Stomach (tissue), 4 donors: Measurements from ENCODE around the gene ISG15.

Experiments
- EP300 ChIP-seq: sonication (generic); formaldehyde crosslinking; IDR thresholded peaks from one replicate; pipeline ENCODE4 v1.6.1; 2017; ENCODE audit warnings: antibody characterized with exemption
- POLR2A ChIP-seq, 4 donors: fragments of 450-650 bp; IDR thresholded peaks; one replicate each; pipeline ENCODE4 v1.6.1; 2016; ENCODE audit warnings: antibody characterized with exemption in 4 of 4, control low read depth in 2 of 4, mild to moderate bottlenecking in 1 of 4, moderate library complexity in 1 of 4
- POLR2AphosphoS5 ChIP-seq, 3 donors: sonication (generic); formaldehyde crosslinking; IDR thresholded peaks; one replicate each; pipeline ENCODE4 v1.6.1; 2016; ENCODE audit warnings: antibody characterized with exemption in 3 of 3
- TF ChIP-seq, protein P1 (sequence below), 7 experiments: fragments of 450-650 bp in 4 of 7; fragments of 200-600 bp in 3 of 7; sonication (generic) in 3 of 7; IDR thresholded peaks; one replicate each; pipeline ENCODE4 v1.5.1; 2016 to 2019; ENCODE audit warnings: antibody characterized with exemption in 7 of 7, control low read depth in 2 of 7, mild to moderate bottlenecking in 1 of 7

DNA sequence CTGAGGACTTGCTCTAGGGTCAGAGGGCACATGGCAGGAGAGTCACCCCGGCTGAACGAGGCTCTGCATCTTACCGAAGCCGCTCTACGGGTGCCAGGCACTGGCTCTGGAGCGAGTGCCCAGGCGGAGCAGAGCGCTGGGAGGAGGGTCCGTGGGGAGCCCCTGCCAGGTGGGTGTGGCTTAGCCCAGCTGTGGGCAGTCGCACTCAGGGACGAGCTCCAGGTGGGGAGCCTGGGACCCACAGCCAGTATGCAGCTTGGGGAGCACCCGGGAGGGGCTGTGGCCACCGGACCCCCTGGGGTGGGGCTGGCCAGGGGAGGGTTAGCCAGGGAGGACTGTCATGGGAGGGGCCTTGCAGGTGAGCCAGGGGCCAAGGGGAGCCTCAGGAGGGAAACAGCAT lies 10.4 kb downstream of the ISG15 start:
- TF ChIP-seq POLR2A (IDR thresholded peaks at IDR 0.05) (no peak), POLR2AphosphoS5 (IDR thresholded peaks at IDR 0.05) (no peak), EP300 (no peak)
- TF ChIP-seq, protein P1, sequence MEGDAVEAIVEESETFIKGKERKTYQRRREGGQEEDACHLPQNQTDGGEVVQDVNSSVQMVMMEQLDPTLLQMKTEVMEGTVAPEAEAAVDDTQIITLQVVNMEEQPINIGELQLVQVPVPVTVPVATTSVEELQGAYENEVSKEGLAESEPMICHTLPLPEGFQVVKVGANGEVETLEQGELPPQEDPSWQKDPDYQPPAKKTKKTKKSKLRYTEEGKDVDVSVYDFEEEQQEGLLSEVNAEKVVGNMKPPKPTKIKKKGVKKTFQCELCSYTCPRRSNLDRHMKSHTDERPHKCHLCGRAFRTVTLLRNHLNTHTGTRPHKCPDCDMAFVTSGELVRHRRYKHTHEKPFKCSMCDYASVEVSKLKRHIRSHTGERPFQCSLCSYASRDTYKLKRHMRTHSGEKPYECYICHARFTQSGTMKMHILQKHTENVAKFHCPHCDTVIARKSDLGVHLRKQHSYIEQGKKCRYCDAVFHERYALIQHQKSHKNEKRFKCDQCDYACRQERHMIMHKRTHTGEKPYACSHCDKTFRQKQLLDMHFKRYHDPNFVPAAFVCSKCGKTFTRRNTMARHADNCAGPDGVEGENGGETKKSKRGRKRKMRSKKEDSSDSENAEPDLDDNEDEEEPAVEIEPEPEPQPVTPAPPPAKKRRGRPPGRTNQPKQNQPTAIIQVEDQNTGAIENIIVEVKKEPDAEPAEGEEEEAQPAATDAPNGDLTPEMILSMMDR (IDR thresholded peaks at IDR 0.05): no peak
